Measurements from ENCODE around the gene PLEKHN1.
"Not testable (repeated sequence)": the region's sequence is repeated elsewhere in the genome, so short reads cannot be mapped to it uniquely, and the experiment has no call there.

The PLEKHN1 gene

GRCh38 chr1:1004780-1005697 is 38.8 kb downstream of the PLEKHN1 start:
- no peak for DNase-seq (ENCODE audit: extremely low read depth in 1 of 2, low read depth in 1 of 2)

DNA sequence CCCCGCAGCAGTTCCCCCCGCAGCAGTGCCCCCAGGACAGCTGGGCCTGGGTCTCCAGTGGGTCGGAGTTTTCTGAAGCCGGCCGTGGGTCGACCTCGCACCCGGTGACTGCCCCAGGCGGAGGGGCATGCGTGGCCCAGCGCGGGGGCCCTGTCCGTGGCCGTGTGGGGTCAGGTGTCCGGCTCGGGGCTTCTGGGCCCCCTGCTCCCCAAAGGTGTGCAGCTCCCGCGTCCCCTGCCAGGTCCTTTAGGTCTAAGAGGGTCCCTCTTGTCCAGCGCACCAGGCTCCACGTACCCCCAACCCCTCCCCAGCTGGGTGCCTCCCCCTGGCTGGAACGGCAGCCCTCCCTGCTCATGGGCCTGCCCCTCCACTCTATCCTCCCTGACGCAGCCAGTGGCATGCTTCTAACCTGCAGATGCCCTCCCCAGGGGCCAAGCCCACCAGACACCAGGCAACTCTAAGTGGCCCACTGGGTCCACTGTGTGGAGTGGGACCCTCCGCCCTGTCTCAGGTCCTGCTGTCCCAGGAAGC is 39.6 kb downstream of the PLEKHN1 start:
- no peak for DNase-seq (ENCODE audit: extremely low read depth in 1 of 2, low read depth in 1 of 2)

DNA sequence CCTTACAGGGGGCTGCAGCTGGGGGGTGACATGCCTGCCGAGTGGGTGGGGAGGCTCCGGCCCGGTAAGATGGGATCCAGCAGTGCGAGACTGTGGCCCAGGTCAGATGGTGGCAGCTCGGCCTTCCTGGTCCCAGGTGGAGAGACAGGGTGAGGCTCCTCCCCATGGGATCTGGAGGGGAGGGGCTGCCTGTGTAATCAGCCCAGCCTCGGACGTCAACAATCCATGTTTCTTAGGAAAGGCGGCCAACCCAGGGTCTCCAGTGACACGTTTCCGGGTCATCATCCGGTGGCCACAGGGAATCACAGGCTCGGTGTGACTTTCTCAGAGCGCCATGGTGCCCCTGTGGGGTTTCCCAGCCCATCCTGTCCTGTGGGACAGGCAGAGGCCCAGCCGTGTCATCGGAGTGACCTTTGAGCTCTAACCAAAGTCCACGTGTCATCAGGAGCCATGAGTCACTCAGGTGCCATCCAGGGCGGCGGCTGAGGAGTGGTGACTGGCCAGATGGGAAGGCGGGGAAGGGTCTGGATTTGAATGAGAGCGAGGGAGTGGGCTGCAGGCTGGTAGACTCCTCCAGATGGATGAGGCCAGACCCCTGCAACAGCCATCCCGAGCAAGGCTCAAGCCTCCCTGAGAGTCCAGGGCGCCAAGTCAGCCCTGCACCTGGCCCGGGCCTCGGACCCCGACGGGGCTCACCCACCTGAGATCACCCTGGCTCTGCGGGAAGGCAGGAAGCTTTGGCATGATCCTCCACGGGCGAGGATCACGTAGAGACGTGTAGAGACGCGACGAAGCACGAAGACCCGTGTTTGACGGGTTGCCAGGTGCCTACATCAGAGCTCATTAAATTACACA is 40.2 kb downstream of the PLEKHN1 start:
- DNase-seq (ENCODE audit: extremely low read depth in 1 of 2, low read depth in 1 of 2) = no peak

DNA sequence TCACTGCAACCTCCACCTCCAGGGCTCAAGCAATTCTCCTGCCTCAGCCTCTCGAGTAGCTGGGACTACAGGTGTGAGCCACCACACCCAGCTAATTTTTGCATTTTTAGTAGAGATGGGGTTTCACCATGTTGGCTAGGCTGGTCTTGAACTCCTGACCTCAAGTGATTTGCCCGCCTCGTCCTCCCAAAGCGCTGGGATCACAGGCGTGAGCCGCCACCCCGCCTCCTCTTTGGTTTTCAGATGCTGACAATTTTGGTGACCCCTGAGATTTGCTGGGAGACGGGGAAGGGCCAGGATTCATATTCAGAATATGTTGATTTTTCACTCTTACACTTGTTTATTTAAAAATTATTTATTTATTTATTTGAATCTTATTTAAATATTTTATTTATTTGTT is 43.8 kb downstream of the PLEKHN1 start:
- DNase-seq (ENCODE audit: extremely low read depth in 1 of 2, low read depth in 1 of 2) = not testable (repeated sequence)

- no peak for DNase-seq (ENCODE audit: extremely low read depth in 1 of 2, low read depth in 1 of 2)
Observed at GRCh38 chr1:1011396-1011949, 45.2 kb downstream of the PLEKHN1 start.

GRCh38 chr1:1012736-1013104 is 46.4 kb downstream of the PLEKHN1 start:
- DNase-seq (ENCODE audit: extremely low read depth in 1 of 2, low read depth in 1 of 2) = not testable (repeated sequence)

- peak; percentile 71 to 82 for DNase-seq (ENCODE audit: extremely low read depth in 1 of 2, low read depth in 1 of 2)
Observed at GRCh38 chr1:1013105-1013921, 47.0 kb downstream of the PLEKHN1 start, which contains the start of gene ISG15. Gene ISG15, plus strand, starts transcription at chr1:1013497. Its CDS starts 77 bp downstream, at chr1:1013574.

DNA sequence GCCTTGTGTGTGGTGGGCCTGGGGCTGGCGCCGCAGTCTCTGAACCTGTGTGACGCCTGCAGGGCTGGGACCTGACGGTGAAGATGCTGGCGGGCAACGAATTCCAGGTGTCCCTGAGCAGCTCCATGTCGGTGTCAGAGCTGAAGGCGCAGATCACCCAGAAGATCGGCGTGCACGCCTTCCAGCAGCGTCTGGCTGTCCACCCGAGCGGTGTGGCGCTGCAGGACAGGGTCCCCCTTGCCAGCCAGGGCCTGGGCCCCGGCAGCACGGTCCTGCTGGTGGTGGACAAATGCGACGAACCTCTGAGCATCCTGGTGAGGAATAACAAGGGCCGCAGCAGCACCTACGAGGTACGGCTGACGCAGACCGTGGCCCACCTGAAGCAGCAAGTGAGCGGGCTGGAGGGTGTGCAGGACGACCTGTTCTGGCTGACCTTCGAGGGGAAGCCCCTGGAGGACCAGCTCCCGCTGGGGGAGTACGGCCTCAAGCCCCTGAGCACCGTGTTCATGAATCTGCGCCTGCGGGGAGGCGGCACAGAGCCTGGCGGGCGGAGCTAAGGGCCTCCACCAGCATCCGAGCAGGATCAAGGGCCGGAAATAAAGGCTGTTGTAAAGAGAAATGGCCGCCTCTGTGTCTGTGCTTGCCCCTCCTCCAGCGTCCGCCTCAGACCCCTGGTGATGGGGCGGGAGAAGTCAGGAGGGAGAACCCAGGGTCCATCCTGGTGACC is 47.8 kb downstream of the PLEKHN1 start:
- DNase-seq (ENCODE audit: extremely low read depth in 1 of 2, low read depth in 1 of 2) = no peak

DNA sequence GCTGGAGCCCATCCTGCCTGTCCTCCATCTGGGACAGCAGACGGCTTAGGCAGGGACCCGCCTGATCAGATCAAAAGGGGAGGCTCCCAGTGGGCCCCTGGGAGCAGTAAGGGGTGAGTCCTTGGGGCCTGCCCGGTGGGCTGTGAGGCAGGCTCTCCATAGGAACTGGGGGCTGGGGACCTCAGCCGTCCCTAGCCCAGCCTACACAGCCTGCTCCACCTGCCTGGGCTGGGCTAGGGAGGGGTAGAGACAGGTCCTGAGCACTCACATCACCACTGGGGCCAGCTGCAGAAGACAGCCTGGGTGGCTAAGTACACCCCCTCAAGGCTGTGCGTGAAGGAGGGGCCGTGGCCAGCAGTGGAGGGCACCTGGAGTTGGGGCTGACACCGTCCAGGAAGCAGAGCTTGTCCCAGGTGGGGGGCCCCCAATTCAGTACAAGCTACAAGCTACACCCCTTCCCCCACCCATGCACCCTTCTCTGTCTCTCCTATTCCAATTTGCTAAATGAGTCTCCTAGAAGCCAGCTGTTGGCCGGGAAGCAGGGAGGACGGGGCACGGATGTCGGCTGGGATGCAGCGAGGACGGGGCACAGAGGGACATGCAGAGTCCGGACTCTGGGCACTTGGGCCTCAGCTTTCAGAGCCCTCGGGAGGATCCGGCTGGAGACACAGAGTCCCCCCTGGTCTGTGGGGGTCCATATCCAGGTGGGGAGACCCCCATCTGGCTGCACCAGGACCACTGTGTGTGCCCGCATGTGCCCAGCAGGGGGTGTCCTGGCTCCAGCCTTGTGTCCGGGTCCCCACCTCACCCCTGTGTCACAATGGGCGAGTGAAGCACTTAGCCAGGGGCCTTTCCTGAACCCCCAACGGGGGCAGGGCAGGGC is 48.8 kb downstream of the PLEKHN1 start:
- no peak for DNase-seq (ENCODE audit: extremely low read depth in 1 of 2, low read depth in 1 of 2)

GRCh38 chr1:1017397-1018320 is 51.4 kb downstream of the PLEKHN1 start:
- DNase-seq (ENCODE audit: extremely low read depth in 1 of 2, low read depth in 1 of 2) = not testable (repeated sequence)

DNA sequence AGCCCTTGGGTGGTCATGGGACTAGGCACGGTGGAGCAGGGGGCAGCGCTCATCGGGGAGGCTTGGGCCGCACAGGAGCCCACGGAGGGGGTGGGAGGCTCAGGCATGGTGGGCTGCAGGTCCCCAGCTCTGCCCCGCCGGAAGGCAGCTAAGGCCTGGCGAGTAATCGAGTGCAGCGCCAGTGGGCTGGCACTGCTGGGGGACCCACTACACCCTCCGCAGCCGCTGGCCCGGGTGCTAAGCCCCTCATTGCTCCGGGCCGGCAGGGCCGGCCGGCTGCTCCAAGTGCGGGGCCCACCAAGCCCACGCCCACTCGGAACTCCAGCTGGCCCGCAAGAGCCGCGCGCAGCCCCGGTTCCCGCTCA is 52.0 kb downstream of the PLEKHN1 start:
- DNase-seq (ENCODE audit: extremely low read depth in 1 of 2, low read depth in 1 of 2) = not testable (repeated sequence)

DNA sequence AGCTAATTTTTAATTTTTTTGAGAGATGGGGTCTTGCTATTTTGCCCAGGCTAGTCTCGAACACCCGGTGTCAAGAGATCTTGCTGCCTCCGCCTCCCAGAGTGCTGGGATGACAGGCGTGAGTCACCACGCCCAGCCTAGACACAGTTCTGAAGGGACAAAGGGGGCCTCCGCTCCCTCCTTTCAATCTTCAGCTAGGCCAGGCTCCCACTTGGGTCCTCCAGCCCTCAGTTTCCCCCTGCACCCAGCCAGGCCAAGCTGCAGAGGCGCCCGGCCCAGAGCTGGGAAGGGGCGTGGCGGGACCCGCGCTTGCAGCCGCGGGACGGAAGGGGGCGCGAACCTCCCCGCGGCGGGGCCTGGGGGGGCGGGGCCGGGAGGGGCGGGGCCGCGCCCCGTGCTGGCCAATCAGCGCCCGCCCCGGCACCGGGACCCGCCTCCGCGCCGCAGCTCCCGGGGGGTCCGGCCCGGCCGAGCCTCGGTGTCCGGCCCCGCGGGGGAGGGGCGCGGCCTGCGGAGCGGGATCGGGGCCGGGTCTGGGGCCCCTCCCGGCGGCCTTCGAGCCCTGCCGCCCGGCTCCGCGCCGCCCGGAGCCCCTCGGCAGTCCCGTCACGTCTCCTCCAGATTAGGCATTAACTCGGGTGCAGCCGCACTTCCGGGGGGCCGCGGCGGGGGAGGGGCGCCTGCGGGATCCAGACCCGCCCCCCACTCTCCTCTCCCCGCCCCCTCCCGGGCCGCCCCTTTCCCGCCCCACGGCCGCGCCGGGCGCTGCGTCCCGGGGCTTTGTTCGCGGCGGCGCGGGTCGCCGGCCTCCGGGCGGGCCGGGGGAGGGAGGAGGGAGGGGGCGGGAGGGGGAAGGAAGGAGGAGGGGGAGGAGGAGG is 53.1 kb downstream of the PLEKHN1 start:
- peak in 1 of 2 donors; percentile 76 for DNase-seq (ENCODE audit: extremely low read depth in 1 of 2, low read depth in 1 of 2)

- no peak for DNase-seq (ENCODE audit: extremely low read depth in 1 of 2, low read depth in 1 of 2)
Observed at GRCh38 chr1:1020000-1020404, 53.7 kb downstream of the PLEKHN1 start, which contains the start of gene AGRN. Gene AGRN, plus strand, starts transcription at chr1:1020120. Its CDS starts 53 bp downstream, at chr1:1020173.

DNA sequence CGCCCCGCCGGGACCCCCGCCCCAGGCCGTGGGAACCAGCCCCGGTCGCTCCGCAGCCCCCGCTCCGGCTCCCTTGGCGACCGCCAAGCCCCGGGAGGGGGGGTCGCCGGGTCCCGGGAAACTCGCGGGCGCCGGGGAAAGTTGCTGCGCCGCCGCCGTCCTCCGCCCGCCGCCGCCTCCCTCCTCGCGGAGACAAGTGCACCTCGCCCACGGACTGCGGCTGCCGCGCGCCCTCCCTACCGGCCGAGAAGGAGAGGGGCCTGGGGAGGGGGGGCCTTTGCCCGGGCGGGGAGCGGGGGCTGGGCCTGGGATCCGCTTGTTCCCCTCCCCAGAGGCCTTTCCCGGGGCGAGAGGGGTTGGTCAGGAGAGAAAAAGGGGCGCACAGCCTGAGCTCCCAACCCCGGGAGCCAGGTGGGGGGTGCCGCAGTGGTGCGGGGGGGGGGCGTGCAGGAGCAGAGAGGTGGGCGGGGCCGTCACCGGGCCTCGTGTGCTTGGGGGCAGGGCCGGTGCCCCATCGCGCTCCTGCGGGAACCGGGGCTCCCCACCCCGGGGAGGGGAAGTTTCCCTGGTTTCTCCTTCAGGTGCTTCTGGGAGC is 54.2 kb downstream of the PLEKHN1 start:
- no peak for DNase-seq (ENCODE audit: extremely low read depth in 1 of 2, low read depth in 1 of 2)

DNA sequence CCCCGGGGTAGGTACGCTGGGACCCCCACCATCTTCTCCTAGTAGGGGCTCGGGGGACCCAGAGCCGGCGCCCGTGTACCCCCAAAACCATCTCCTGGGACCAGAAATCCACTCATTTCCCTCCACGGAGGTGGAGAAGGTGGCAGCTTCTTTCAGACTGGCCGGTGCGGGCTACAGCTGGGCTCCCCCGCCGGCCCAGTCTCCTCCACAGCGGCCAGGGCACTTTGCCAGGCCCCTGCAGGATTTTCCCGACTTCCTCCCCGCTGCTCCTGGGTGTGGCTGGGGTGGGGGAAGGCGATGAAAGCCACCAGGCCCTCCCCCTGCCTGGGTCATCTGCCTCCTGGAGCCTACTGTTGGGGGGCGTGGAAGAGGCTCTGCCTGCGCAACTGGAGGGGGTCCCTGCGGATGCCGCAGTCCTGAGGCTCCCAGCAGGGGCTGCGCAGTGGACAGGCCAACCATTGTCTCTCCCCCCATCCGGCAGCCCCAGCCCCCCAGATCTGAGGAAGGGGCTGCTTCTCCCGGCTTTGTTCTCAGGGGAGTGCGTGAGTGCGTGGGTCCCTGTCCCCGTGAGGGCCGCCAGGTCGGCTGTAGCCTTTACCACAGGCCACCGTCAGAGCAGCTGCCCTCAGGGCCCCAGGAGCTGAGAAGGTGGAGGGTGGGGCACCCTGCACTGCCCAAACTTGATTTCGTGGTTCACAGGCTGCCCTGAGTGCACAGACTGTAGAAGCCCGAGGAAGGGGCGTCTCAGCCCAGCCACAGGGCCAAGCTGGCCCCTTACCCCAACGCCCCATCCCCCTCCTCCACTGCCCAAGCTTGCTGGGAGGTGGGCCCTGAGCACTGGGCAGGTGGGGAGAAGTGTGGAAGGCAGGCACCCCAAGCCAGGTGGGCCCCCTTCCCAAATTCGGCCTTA is 55.0 kb downstream of the PLEKHN1 start:
- no peak for DNase-seq (ENCODE audit: extremely low read depth in 1 of 2, low read depth in 1 of 2)
